OCI-LY3 (cell line): ENCODE data around the gene KRTAP17-1.

ENCODE experiments used
- H2AFZ ChIP-seq: fragments of 200-600, 300-600 bp; shearing (Covaris generic); 2 replicates; pipeline ENCODE4 v1.6.0; 2014; ENCODE audit warnings: antibody characterized with exemption, low read depth, low read length
- H3K27ac ChIP-seq: fragments of 200-600, 300-600 bp; sonication (generic); 2 replicates; pipeline ENCODE4 v1.5.1; 2014; ENCODE audit warnings: mild to moderate bottlenecking, low read length, moderate library complexity, mixed read lengths
- H3K27me3 ChIP-seq: fragments of 200-600, 300-600 bp; sonication (generic); 2 replicates; pipeline ENCODE4 v1.6.1; 2014; ENCODE audit warnings: low read depth, low read length, mixed read lengths
- H3K36me3 ChIP-seq: fragments of 200-600, 300-600 bp; sonication (generic); replicated peaks from 2 replicates; pipeline ENCODE3; 2014; ENCODE audit warnings: low read depth, low read length, mixed read lengths
- H3K4me1 ChIP-seq: fragments of 300-600, 200-600 bp; sonication (generic); 2 replicates; pipeline ENCODE4 v1.6.1; 2014; ENCODE audit warnings: low read length, mixed read lengths
- H3K4me2 ChIP-seq: fragments of 200-600, 300-600 bp; sonication (generic); 2 replicates; pipeline ENCODE4 v1.6.1; 2014; ENCODE audit warnings: low read length, mixed read lengths
- H3K4me3 ChIP-seq: fragments of 300-600, 200-600 bp; sonication (generic); 2 replicates; pipeline ENCODE4 v1.5.1; 2014; ENCODE audit warnings: antibody characterized with exemption, mild to moderate bottlenecking, low read length, moderate library complexity
- H3K79me2 ChIP-seq: fragments of 300-600, 200-600 bp; shearing (Covaris generic); 2 replicates; pipeline ENCODE4 v1.6.1; 2014; ENCODE audit warnings: mild to moderate bottlenecking, low read length, mixed read lengths
- H3K9ac ChIP-seq: fragments of 300-600, 200-600 bp; shearing (Covaris generic); 2 replicates; pipeline ENCODE4 v1.6.0; 2014; ENCODE audit warnings: mild to moderate bottlenecking, low read length, moderate library complexity
- H3K9me3 ChIP-seq: fragments of 200-600, 300-600 bp; shearing (Covaris generic); 2 replicates; pipeline ENCODE4 v1.6.1; 2014; ENCODE audit warnings: low read length, mixed read lengths; ENCODE audit not compliant: insufficient read depth
- H4K20me1 ChIP-seq: fragments of 200-600, 300-600 bp; sonication (generic); 2 replicates; pipeline ENCODE4 v1.6.1; 2016; ENCODE audit warnings: low read length, mixed read lengths; ENCODE audit not compliant: insufficient read depth
- EZH2phosphoT487 ChIP-seq: fragments of 200-600 bp; shearing (Covaris generic); IDR thresholded peaks from 2 replicates; pipeline ENCODE4 v1.6.1; 2018; ENCODE audit warnings: antibody characterized with exemption, mixed run types, low read depth
- TF ChIP-seq, protein P1 (sequence below): fragments of 200-600, 300-600 bp; sonication (generic); IDR thresholded peaks from 2 replicates; pipeline ENCODE4 v1.5.1; 2014; ENCODE audit warnings: antibody characterized with exemption, low read length, low read depth

KRTAP17-1 gene

DNA sequence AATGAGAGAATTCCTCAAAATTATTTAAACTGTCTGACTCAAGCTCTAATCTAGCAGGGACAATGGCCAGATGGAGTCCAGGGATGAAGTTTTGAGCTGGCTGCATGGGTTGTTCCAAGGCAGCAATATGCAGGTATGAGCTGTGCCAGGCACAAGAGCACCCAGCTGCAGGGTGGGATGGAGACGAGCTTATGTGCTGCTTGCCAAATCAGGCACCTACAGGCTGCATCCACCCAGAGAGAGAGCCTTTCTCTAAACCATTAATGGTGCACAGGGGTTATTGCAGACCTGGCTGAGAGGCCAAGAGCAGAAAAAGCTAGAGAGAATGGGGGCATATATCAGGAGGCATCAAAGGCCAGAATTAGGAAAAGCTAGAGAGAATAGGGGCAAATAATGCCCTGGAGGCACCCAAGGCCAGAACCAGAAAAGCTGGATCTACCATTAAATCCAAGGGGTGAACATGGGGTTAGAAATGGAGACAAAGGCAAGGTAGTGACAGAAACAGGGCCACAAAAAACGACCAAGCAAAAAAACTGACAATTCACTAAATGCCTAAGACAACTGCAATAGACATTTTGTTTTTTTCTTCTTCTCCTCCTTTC, 24.2 kb upstream of the KRTAP17-1 start:
- no peak for TF ChIP-seq EZH2phosphoT487
- TF ChIP-seq, protein P1, sequence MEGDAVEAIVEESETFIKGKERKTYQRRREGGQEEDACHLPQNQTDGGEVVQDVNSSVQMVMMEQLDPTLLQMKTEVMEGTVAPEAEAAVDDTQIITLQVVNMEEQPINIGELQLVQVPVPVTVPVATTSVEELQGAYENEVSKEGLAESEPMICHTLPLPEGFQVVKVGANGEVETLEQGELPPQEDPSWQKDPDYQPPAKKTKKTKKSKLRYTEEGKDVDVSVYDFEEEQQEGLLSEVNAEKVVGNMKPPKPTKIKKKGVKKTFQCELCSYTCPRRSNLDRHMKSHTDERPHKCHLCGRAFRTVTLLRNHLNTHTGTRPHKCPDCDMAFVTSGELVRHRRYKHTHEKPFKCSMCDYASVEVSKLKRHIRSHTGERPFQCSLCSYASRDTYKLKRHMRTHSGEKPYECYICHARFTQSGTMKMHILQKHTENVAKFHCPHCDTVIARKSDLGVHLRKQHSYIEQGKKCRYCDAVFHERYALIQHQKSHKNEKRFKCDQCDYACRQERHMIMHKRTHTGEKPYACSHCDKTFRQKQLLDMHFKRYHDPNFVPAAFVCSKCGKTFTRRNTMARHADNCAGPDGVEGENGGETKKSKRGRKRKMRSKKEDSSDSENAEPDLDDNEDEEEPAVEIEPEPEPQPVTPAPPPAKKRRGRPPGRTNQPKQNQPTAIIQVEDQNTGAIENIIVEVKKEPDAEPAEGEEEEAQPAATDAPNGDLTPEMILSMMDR = no peak
- peak overlapping the region; percentile 50 for H3K4me2 ChIP-seq
- H3K79me2 ChIP-seq = no peaks in the 10 kb centered on the region
- peak overlapping the region; percentile 14; the same call in 1 of the 2 replicates for H3K27ac ChIP-seq
- H2AFZ ChIP-seq = no peak overlapping the region
- H3K36me3 ChIP-seq = no peaks in the 10 kb centered on the region
- H3K4me1 ChIP-seq = peaks cover 40% of the 10 kb centered on the region
- no peak overlapping the region for H3K9ac ChIP-seq
- H4K20me1 ChIP-seq = no peaks in the 10 kb centered on the region
- no peak overlapping the region for H3K4me3 ChIP-seq
- H3K27me3 ChIP-seq = no peaks in the 10 kb centered on the region
- H3K9me3 ChIP-seq = peaks cover 4% of the 10 kb centered on the region

DNA sequence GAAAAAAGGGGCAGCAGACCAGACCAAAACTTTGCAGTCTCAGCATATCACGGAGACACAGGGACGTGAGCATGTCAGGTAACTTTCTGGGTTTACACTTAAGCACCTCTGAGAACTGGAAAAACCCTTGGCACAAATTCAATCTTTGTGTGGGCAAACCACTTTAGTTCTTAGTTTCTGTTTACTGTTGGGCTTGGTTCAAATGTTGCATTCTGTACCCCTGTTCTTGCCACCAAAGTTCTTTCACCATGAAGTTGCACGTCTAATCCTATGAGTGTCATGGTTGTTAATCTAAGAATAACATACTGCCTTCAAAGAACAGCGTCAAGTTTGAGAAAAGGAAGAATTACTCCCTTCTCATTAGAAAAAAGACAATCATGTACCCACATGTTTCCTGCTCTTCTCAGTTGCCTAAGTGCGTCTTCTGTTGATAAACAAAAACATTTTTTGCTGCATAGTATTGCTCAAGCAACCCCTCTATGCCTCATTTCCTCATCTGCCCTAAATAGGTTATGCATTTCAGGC, 23.5 kb upstream of the KRTAP17-1 start:
- Histone ChIP-seq H3K9me3 (peaks cover 4% of the 10 kb centered on the region), H3K27ac (peak overlapping the region; percentile 9; the same call in 1 of the 2 replicates), H3K9ac (no peak overlapping the region), H3K4me1 (peaks cover 46% of the 10 kb centered on the region), H3K4me3 (no peak overlapping the region), H3K4me2 (peak overlapping the region; percentile 31), H3K79me2 (no peaks in the 10 kb centered on the region), H3K27me3 (no peaks in the 10 kb centered on the region), H2AFZ (peak overlapping the region; percentile 29; the same call in 1 of the 2 replicates), H4K20me1 (no peaks in the 10 kb centered on the region), H3K36me3 (no peaks in the 10 kb centered on the region)
- TF ChIP-seq, protein P1 = no peak
- TF ChIP-seq EZH2phosphoT487 = no peak

DNA sequence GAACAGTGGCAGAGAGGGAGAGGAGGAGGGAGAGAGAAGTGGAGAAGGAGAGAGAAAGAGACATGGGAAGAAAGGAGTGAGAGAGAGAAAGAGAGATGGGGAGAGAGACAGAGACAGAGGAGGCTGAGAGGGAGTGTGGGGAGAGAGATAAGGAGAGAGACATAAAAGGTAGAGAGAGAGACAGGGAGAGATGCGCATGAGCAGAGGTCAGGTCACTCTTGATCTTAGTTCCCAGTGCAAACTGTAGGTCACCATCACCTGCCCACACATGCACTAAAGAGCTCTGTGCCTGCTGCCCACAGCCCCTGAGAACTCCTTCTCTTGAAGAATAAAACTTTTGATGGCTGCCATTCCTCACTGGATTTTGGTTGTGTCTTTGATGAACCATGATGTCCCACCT, 20.2 kb upstream of the KRTAP17-1 start:
- H3K27me3 ChIP-seq = no peaks in the 10 kb centered on the region
- no peak for TF ChIP-seq EZH2phosphoT487
- TF ChIP-seq, protein P1 = no peak

DNA sequence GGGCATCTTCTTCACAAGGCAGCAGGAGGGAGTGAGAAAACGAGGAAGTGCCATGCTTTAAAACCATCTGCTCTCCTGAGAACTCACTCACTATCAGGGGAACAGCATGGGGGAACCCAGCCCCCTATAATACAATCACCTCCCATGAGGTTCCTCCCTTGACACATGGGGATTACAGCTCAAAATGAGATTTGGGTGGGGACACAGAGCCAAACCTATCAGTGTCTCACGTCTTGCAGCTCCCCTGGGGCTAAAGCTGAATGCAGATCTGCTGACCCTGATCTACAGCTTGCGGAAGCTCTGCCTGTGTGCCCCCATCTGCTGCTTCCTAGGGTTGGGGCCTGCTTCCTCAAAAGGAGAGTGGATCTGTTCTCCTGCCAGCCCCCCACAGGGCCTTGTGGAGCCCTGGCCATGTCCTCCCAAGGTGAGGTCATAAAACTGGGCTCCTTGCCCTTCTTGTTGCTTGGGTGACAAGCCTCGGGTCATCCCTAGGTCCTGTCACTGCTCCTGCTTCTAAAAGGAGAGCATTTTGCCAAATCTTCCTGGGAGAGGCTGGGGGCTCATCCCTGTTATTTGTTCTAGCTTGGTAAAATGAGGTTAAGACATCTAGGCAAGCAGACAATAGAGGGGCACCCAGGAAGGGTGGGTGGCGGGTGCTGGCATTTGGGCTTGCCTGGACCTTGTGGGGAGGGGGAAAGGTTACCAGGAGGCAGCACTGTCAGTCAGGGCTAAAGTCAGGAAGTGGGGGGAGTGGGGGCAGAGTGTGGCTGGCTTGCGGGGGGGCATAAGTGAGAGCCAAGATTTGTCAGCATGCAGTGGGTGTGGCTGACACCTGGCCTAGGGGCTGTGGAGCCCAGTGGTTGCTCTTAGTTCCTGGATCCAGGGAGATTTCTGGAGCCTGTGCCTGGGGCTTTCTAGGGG, 19.1 kb upstream of the KRTAP17-1 start:
- peak overlapping the region; percentile 41 for H3K4me2 ChIP-seq

More for the DNA sequence above, 20.2 kb upstream of the KRTAP17-1 start:
- Histone ChIP-seq H3K4me2 (no peak overlapping the region), H3K79me2 (no peaks in the 10 kb centered on the region), H3K36me3 (no peaks in the 10 kb centered on the region), H4K20me1 (no peaks in the 10 kb centered on the region), H3K27ac (no peak overlapping the region), H3K4me1 (peaks cover 48% of the 10 kb centered on the region), H3K9me3 (no peaks in the 10 kb centered on the region), H2AFZ (no peak overlapping the region), H3K4me3 (no peak overlapping the region), H3K9ac (no peak overlapping the region)

More for the DNA sequence above, 19.1 kb upstream of the KRTAP17-1 start:
- no peaks in the 10 kb centered on the region for H3K9me3 ChIP-seq
- no peaks in the 10 kb centered on the region for H3K79me2 ChIP-seq
- peak overlapping the region; percentile 19; the same call in 1 of the 2 replicates for H2AFZ ChIP-seq
- peak overlapping the region; percentile 10; the same call in 1 of the 2 replicates for H3K4me3 ChIP-seq
- no peaks in the 10 kb centered on the region for H3K27me3 ChIP-seq
- no peaks in the 10 kb centered on the region for H3K36me3 ChIP-seq
- H3K4me1 ChIP-seq = peaks cover 37% of the 10 kb centered on the region
- TF ChIP-seq, protein P1 = no peak
- no peak for TF ChIP-seq EZH2phosphoT487
- H3K9ac ChIP-seq = no peak overlapping the region
- H4K20me1 ChIP-seq = no peaks in the 10 kb centered on the region
- peak overlapping the region; percentile 54 for H3K27ac ChIP-seq
